ENCODE measurements around the gene CAP1.

DNA sequence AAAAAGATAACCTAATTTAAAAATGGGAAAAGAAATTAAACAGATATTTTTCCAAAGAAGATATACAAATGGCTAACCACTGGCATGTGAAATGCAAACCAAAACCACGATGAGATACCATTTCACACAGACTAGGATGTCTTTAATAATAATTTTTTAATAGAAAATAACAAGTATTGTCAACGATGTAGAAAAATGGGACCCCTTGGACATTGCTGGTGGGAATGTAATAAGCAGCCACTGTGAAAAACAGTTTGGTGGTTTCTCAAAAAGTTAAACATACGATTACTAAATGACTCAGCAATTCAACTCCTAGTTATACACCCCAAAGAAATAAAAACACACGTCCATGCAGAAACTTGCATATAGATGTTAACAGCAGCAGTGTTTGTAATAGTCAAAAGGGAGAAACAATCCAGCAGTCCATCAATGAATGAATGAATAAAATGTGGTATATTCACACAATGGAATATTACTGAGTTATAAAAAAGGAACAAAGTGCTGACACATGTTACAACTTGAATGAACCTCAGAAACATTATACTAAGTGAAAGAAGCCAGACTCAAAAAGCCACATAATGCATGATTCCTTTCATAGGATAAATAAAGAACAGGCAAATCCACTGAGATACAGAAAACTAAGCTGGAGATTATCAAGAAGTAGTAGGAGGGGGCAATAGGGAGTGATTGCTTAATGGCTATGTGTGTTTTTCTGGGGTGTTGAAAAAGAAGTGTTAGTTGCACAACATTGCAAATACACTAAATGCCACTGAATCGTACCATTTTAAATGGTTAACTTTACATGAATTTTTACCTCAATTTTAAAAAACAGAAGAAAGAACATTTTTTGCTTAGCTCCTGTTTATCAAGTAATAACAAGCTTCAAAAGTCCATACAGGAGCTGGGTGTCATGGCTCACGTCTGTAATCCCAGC lies 52.4 kb downstream of the CAP1 start:
- no peak for TF ChIP-seq POLR2AphosphoS5 (IDR thresholded peaks at IDR 0.05)
- TF ChIP-seq, protein P1, sequence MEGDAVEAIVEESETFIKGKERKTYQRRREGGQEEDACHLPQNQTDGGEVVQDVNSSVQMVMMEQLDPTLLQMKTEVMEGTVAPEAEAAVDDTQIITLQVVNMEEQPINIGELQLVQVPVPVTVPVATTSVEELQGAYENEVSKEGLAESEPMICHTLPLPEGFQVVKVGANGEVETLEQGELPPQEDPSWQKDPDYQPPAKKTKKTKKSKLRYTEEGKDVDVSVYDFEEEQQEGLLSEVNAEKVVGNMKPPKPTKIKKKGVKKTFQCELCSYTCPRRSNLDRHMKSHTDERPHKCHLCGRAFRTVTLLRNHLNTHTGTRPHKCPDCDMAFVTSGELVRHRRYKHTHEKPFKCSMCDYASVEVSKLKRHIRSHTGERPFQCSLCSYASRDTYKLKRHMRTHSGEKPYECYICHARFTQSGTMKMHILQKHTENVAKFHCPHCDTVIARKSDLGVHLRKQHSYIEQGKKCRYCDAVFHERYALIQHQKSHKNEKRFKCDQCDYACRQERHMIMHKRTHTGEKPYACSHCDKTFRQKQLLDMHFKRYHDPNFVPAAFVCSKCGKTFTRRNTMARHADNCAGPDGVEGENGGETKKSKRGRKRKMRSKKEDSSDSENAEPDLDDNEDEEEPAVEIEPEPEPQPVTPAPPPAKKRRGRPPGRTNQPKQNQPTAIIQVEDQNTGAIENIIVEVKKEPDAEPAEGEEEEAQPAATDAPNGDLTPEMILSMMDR (IDR thresholded peaks at IDR 0.05): no peak

Measured in esophagus muscularis mucosa (tissue), 3 donors.